HG03439 (cell line): Measurements from ENCODE around the gene PSORS1C1.

Source experiments
- ATAC-seq: cut with Tn5 transposase; IDR thresholded peaks from one replicate; pipeline ENCODE4 v1.9.1; 2021; ENCODE audit warnings: mild to moderate bottlenecking, moderate library complexity; ENCODE audit not compliant: unreplicated experiment

PSORS1C1 gene

GRCh38 chr6:31094389-31094881 is 20.2 kb upstream of the PSORS1C1 start:
- ATAC-seq, result no peak

GRCh38 chr6:31096215-31096614 is 18.4 kb upstream of the PSORS1C1 start:
- ATAC-seq, result no peak

- no peak for ATAC-seq
Observed at GRCh38 chr6:31096656-31097055, 17.9 kb upstream of the PSORS1C1 start.

GRCh38 chr6:31098449-31098938 is 16.1 kb upstream of the PSORS1C1 start:
- no peak for ATAC-seq

- ATAC-seq, result no peak
Observed at GRCh38 chr6:31103136-31103535, 11.5 kb upstream of the PSORS1C1 start.

- no peak for ATAC-seq
Observed at GRCh38 chr6:31107052-31107451, 7.5 kb upstream of the PSORS1C1 start.

- ATAC-seq, result no peak
Observed at GRCh38 chr6:31110825-31111582, 3.6 kb upstream of the PSORS1C1 start.

GRCh38 chr6:31111712-31112111 is 2.9 kb upstream of the PSORS1C1 start:
- ATAC-seq, result no peak

GRCh38 chr6:31112478-31112877 is 2.1 kb upstream of the PSORS1C1 start, which contains the start of gene C6orf15:
Gene C6orf15, minus strand, starts transcription at chr6:31112575. Its CDS starts 20 bp downstream, at chr6:31112555.
- no peak for ATAC-seq

- no peak for ATAC-seq
Observed at GRCh38 chr6:31113861-31114540, 599 bp upstream of the PSORS1C1 start.

GRCh38 chr6:31114970-31115849 is 610 bp downstream of the PSORS1C1 start:
- no peak for ATAC-seq

- no peak for ATAC-seq
Observed at GRCh38 chr6:31115941-31116560, 1.5 kb downstream of the PSORS1C1 start.

- no peak for ATAC-seq
Observed at GRCh38 chr6:31116661-31117385, 2.2 kb downstream of the PSORS1C1 start.

GRCh38 chr6:31118178-31118577 is 3.6 kb downstream of the PSORS1C1 start:
- no peak for ATAC-seq

- ATAC-seq, result no peak
Observed at GRCh38 chr6:31120151-31120915, 5.7 kb downstream of the PSORS1C1 start, which contains the start of gene CDSN. Gene CDSN, minus strand, starts transcription at chr6:31120446. Its CDS starts 27 bp downstream, at chr6:31120419.

- ATAC-seq, result no peak
Observed at GRCh38 chr6:31121131-31121790, 6.7 kb downstream of the PSORS1C1 start.

GRCh38 chr6:31122791-31123706 is 8.4 kb downstream of the PSORS1C1 start:
- no peak for ATAC-seq
